SH-SY5Y (cell line): ENCODE data around the gene CCDC15.

ENCODE experiments used
- GATA2 ChIP-seq: IDR thresholded peaks from 2 replicates; pipeline ENCODE4 v1.6.1; 2011; ENCODE audit warnings: mild to moderate bottlenecking, low read depth, low read length
- GATA3 ChIP-seq: IDR thresholded peaks from 2 replicates; pipeline ENCODE4 v1.6.1; 2011; ENCODE audit warnings: low read depth, mild to moderate bottlenecking, low read length, moderate library complexity

DNA sequence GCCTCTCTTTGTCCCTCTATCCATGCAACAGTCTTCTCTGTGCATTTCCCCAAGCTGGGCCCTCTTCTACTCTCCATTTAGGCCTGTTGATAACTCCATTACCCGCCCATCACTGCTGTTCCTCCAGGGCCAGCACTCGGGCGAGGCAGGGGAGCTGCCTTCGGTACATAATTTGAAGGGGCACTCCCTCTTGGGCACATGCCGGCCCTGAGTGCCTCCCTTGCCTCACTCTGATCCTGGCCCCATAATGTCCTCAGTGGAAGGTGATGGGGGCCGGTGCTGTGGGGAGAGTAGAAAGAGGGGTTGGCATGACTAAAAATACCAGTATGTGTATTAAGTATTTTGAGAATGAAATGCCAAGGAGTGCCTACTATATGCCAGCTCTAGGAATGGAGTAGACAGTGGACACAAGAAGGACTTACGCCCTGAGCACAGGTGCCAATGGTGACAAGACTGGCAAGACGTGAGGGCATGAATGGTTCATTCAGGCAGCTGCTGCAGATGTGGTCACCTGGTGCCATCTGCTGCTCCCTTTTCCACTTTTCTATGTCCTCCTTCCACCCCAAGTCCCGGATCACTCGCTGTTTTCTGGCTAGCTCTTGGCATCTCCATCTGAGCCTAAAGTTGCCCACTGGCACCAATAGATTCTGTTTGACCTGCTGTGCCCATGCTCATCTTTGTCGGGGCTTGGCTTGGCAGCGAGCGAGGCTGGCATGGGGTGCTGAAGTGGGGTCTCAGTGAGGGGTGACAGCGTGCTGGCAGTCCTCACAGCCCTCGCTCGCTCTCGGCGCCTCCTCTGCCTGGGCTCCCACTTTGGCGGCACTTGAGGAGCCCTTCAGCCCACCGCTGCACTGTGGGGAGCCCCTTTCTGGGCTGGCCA, 134.8 kb downstream of the CCDC15 start:
- TF ChIP-seq GATA2, result no peak
- no peak for TF ChIP-seq GATA3
